Activated CD4-positive, alpha-beta T cell treated with anti-CD3 and anti-CD28 coated beads, Interleukin-2, amount 50 U/mL, for 48 hours (primary cell): ENCODE measurements around the gene MYRIP.

ENCODE experiments used
- DNase-seq, 2 experiments: peaks; one replicate each; pipeline ENCODE4 v3.0.0-alpha.2; 2020

MYRIP gene

GRCh38 chr3:40299721-40300335, 490.4 kb downstream of the MYRIP start:
- DNase-seq = no peak

GRCh38 chr3:40302784-40303183, 493.4 kb downstream of the MYRIP start:
- no peak for DNase-seq

- no peak for DNase-seq
Observed at GRCh38 chr3:40304352-40304751, 494.9 kb downstream of the MYRIP start.

GRCh38 chr3:40306336-40306735, 496.9 kb downstream of the MYRIP start:
- no peak for DNase-seq

- DNase-seq = no peak
Observed at GRCh38 chr3:40307176-40307575, 497.8 kb downstream of the MYRIP start.

- DNase-seq = no peak
Observed at GRCh38 chr3:40308725-40309417, 499.5 kb downstream of the MYRIP start.

GRCh38 chr3:40309418-40309924, 500.1 kb downstream of the MYRIP start, which contains the start of gene EIF1B:
EIF1B (plus strand) TSS chr3:40309707; CDS start chr3:40309942, 235 bp downstream.
- peak; percentile 98 to 99 for DNase-seq
